ENCODE measurements around the gene C1orf226. TPM values are rescaled to one million over a fixed set of nuclear protein-coding genes. Genes with fewer than 3 reads are reported as not detected.

C1orf226 gene
- total and polyA plus RNA-seq, 2 of the 4 experiments (the other 2 are of a cell fraction) = under 0.01 to 0.10 TPM

- WGBS, 2 experiments (ENCODE audit: extremely low coverage in 2 of 2, insufficient read length in 1 of 2) = 80% methylated on average over 4 of the region's 5 CpGs; no CpG with 5 or more reads in 1 of the 2 experiments
- no peaks in the 10 kb centered on the region for H3K79me1 ChIP-seq (ENCODE audit: low read depth in 1 of 2, low read length in 2 of 2)
- POLR2A ChIA-PET (ENCODE audit: unreplicated experiment) = no interaction called here
Observed at GRCh38 chr1:162361349-162361748, 20.2 kb upstream of the C1orf226 start.

More at GRCh38 chr1:162361349-162361748, 20.2 kb upstream of the C1orf226 start:
- Histone ChIP-seq H3K9me1 (ENCODE audit: insufficient read depth, low read length) (no peaks in the 10 kb centered on the region; the same call in 1 of the 2 replicates), H3K9me3 (ENCODE audit: control insufficient read depth, insufficient read depth, low read length) (no peaks in the 10 kb centered on the region), H2BK20ac (ENCODE audit: low read depth, low read length) (no peak overlapping the region), H2AFZ (replicated peaks; ENCODE audit: low read length, poor library complexity) (no peak overlapping the region), H2BK15ac (ENCODE audit: low read depth, low read length) (no peak overlapping the region), H2AK9ac (replicated peaks; ENCODE audit: low read depth, low read length, poor library complexity) (no peak overlapping the region), H2BK5ac (ENCODE audit: low read depth, low read length, poor library complexity, severe bottlenecking) (no peak overlapping the region), H3K23ac (ENCODE audit: low read depth, low read length) (no peak overlapping the region), H3K27ac (ENCODE audit: insufficient read depth, low read length) (no peak overlapping the region), H3K4ac (ENCODE audit: low read depth, low read length) (no peak overlapping the region), H3K56ac (ENCODE audit: extremely low read depth, insufficient read depth, low read length) (no peak overlapping the region), H4K20me1 (ENCODE audit: insufficient read depth, low read length) (no peaks in the 10 kb centered on the region), H3K4me2 (ENCODE audit: low read depth, low read length) (no peak overlapping the region), H2BK120ac (ENCODE audit: low read depth, low read length) (no peak overlapping the region), H4K91ac (ENCODE audit: insufficient read depth, low read depth, low read length) (no peak overlapping the region), H3K18ac (ENCODE audit: low read depth, low read length) (no peak overlapping the region), H3K27me3 (ENCODE audit: control insufficient read depth, insufficient read depth, low read length) (peaks cover 13% of the 10 kb centered on the region), H3K9ac (ENCODE audit: low read depth, low read length) (no peak overlapping the region), H3K4me3 (ENCODE audit: insufficient read depth, low read depth, low read length) (no peak overlapping the region), H3K36me3 (ENCODE audit: control insufficient read depth, insufficient read depth, low read length) (no peaks in the 10 kb centered on the region), H3K4me1 (ENCODE audit: control insufficient read depth, insufficient read depth, low read length) (no peaks in the 10 kb centered on the region), H4K8ac (ENCODE audit: low read depth in 2 of 2, low read length in 2 of 2) (no peak overlapping the region), H4K5ac (ENCODE audit: low read depth, low read length) (no peak overlapping the region), H3K14ac (replicated peaks; ENCODE audit: low read depth, low read length) (no peak overlapping the region), H2AK5ac (ENCODE audit: low read depth, low read length) (no peak overlapping the region)
- ATAC-seq (ENCODE audit: low read depth) = no peak
- no peak for DNase-seq
- in situ Hi-C loops (cut with MboI; ENCODE audit: low sequenced_read_pairs) (no loop called here), intact Hi-C loops (cut with micrococcal nuclease) (no loop called here), dilution Hi-C loops (cut with HindIII; ENCODE audit: low sequenced_read_pairs, unreplicated experiment) (no loop called here)
- no TSS peak for BruUV-seq (replicated peaks)
- CTCF ChIA-PET = no interaction called here
- TF ChIP-seq RFX5 (IDR thresholded peaks at IDR 0.05; ENCODE audit: low read depth, low read length) (no peak), RAD21 (IDR thresholded peaks at IDR 0.05; ENCODE audit: low read length) (no peak), FOS (IDR thresholded peaks at IDR 0.05; ENCODE audit: low read depth, low read length) (no peak), BHLHE40 (IDR thresholded peaks at IDR 0.05; ENCODE audit: low read depth, low read length) (no peak), POLR2A (IDR thresholded peaks at IDR 0.05; ENCODE audit: low read depth, low read length) (no peak), RCOR1 (IDR thresholded peaks at IDR 0.05; ENCODE audit: insufficient replicate concordance, low read length) (no peak), NFE2L2 (IDR thresholded peaks at IDR 0.05; ENCODE audit: low read depth, low read length) (no peak)

Data from IMR-90 (cell line).